ENCODE measurements around the gene GRIK3.

The GRIK3 gene

DNA sequence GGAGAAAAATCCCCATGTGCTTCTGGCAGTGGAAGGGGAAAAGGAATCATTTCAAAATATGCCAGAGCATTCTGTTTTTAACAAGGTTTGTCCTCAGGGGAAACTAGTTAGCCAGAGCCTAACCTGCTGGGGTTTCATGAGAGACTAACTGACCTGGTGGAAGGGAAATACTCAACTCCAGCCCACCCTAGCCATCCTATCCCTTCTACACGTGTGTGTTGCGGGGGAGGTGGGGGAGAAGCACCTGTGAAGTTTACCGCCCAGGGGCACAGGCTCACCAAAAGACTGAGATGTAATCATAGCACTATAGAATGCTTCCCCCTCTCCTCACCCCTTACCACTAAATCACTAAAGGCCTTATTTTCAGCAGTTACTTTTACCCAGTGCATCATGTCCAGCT, 139.5 kb downstream of the GRIK3 start (continued):
- TF ChIP-seq, protein P1, sequence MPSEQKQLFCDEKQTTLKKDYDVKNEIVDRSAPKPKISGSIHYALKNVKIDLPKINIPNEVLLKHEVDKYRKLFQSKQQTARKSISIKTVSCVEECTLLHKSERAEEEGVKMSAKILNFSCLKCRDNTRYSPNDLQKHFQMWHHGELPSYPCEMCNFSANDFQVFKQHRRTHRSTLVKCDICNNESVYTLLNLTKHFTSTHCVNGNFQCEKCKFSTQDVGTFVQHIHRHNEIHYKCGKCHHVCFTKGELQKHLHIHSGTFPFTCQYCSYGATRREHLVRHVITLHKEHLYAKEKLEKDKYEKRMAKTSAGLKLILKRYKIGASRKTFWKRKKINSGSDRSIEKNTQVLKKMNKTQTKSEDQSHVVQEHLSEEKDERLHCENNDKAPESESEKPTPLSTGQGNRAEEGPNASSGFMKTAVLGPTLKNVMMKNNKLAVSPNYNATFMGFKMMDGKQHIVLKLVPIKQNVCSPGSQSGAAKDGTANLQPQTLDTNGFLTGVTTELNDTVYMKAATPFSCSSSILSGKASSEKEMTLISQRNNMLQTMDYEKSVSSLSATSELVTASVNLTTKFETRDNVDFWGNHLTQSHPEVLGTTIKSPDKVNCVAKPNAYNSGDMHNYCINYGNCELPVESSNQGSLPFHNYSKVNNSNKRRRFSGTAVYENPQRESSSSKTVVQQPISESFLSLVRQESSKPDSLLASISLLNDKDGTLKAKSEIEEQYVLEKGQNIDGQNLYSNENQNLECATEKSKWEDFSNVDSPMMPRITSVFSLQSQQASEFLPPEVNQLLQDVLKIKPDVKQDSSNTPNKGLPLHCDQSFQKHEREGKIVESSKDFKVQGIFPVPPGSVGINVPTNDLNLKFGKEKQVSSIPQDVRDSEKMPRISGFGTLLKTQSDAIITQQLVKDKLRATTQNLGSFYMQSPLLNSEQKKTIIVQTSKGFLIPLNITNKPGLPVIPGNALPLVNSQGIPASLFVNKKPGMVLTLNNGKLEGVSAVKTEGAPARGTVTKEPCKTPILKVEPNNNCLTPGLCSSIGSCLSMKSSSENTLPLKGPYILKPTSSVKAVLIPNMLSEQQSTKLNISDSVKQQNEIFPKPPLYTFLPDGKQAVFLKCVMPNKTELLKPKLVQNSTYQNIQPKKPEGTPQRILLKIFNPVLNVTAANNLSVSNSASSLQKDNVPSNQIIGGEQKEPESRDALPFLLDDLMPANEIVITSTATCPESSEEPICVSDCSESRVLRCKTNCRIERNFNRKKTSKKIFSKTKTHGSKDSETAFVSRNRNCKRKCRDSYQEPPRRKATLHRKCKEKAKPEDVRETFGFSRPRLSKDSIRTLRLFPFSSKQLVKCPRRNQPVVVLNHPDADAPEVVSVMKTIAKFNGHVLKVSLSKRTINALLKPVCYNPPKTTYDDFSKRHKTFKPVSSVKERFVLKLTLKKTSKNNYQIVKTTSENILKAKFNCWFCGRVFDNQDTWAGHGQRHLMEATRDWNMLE (tag by site-specific recombination; conservative IDR thresholded peaks at IDR 0.05; ENCODE audit: low read depth), result no peak
- TF ChIP-seq ZNF664 (tag by site-specific recombination; IDR thresholded peaks at IDR 0.05), result no peak
- TF ChIP-seq ZNF202 (tag by site-specific recombination; IDR thresholded peaks at IDR 0.05; ENCODE audit: borderline replicate concordance), result no peak
- no peak for TF ChIP-seq ZNF510 (tag by site-specific recombination; IDR thresholded peaks at IDR 0.05; ENCODE audit: insufficient replicate concordance)
- no peak for TF ChIP-seq ZNF266 (tag by site-specific recombination; IDR thresholded peaks at IDR 0.05; ENCODE audit: low read depth)
- TF ChIP-seq ZNF211 (tag by site-specific recombination; IDR thresholded peaks at IDR 0.05; ENCODE audit: low read depth), result no peak
- TF ChIP-seq, protein P2, sequence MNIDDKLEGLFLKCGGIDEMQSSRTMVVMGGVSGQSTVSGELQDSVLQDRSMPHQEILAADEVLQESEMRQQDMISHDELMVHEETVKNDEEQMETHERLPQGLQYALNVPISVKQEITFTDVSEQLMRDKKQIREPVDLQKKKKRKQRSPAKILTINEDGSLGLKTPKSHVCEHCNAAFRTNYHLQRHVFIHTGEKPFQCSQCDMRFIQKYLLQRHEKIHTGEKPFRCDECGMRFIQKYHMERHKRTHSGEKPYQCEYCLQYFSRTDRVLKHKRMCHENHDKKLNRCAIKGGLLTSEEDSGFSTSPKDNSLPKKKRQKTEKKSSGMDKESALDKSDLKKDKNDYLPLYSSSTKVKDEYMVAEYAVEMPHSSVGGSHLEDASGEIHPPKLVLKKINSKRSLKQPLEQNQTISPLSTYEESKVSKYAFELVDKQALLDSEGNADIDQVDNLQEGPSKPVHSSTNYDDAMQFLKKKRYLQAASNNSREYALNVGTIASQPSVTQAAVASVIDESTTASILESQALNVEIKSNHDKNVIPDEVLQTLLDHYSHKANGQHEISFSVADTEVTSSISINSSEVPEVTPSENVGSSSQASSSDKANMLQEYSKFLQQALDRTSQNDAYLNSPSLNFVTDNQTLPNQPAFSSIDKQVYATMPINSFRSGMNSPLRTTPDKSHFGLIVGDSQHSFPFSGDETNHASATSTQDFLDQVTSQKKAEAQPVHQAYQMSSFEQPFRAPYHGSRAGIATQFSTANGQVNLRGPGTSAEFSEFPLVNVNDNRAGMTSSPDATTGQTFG (tag by site-specific recombination; IDR thresholded peaks at IDR 0.05; ENCODE audit: borderline replicate concordance), result no peak
- no peak for TF ChIP-seq ZNF132 (tag by site-specific recombination; IDR thresholded peaks at IDR 0.05; ENCODE audit: borderline replicate concordance)

DNA sequence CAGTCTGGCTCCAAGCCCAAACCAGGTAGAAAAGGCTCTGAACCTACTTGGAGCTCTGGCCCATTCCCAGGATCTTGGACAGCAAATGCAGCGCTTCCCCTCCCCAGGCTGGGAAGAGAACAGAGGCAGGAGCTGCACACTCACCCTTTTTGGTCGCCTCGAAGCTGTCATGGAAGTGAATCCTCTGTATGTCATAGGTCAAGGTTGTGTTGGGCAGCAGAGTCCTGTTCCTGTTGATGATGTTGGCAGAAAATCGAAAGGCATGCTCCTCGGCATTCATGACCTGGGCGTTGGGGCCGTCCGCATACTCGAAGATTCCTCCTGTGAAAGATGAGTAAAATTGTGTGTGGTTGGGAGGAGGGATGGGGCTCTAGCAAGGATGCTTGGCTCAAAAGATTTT, 143.5 kb downstream of the GRIK3 start:
- TF ChIP-seq ZNF121 (tag by site-specific recombination; IDR thresholded peaks at IDR 0.05), result no peak
- ChIA-PET POLR2A (no interaction called here), CTCF (no interaction called here)
- Histone ChIP-seq H3K4me3 (ENCODE audit: low read depth, low read length) (no peak overlapping the region), H3K9me3 (ENCODE audit: control insufficient read depth, insufficient read depth, low read depth, low read length) (no peaks in the 10 kb centered on the region), H3K36me3 (ENCODE audit: control insufficient read depth in 2 of 2, insufficient read depth in 1 of 2, low read length in 2 of 2) (no peaks in the 10 kb centered on the region), H3K4me1 (ENCODE audit: control insufficient read depth, insufficient read depth, low read length) (no peaks in the 10 kb centered on the region), H3K27ac (ENCODE audit: extremely low read depth, low read depth, low read length) (no peak overlapping the region)

DNA sequence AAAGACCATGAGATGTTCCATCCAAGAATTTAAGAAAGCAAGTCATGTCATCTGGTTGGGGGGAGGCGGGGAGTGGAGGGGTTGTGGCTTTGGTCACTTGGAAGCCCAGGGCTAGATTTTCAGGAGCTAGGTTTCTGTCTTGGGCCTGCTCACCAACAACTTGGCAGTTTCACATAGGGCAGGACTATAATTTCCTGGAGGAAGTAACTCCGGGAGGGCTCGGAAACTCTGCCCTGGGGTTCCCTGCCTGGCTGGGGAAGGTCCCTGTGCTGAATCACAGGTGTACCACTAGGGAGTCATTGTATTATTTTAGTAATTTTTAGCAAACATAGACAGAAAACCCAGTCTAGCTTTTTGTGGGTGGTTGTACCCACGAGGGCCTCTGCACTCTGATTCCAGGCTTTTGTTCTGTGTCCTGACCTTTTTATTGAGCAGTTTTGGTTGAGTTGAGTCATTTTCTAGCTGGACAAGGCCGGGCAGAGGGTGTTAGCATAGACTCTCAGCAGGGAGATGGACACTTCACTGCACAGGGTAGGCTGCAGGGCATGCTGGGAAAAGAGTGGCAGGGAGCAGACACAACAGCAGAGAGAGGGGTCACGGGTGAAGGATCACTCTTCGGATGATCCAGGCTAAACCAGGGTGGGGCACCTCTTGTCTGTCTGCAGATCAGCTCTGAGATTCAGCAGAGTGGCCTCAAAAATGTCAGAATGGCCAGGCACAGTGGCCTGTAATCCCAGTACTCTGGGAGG, 144.7 kb downstream of the GRIK3 start:
- Histone ChIP-seq H3K27ac (ENCODE audit: extremely low read depth, low read depth, low read length) (no peak overlapping the region), H3K36me3 (ENCODE audit: control insufficient read depth in 2 of 2, insufficient read depth in 1 of 2, low read length in 2 of 2) (no peaks in the 10 kb centered on the region), H3K4me1 (ENCODE audit: control insufficient read depth, insufficient read depth, low read length) (no peaks in the 10 kb centered on the region), H3K9me3 (ENCODE audit: control insufficient read depth, insufficient read depth, low read depth, low read length) (no peaks in the 10 kb centered on the region), H3K4me3 (ENCODE audit: low read depth, low read length) (no peak overlapping the region)
- CTCF ChIA-PET, result interaction anchor here (0.9 kb wide), 1 partner anchor 280 kb away, joined by 3 read pairs; no protein-coding TSS in a partner anchor
- POLR2A ChIA-PET, result no interaction called here
- TF ChIP-seq, protein P3, sequence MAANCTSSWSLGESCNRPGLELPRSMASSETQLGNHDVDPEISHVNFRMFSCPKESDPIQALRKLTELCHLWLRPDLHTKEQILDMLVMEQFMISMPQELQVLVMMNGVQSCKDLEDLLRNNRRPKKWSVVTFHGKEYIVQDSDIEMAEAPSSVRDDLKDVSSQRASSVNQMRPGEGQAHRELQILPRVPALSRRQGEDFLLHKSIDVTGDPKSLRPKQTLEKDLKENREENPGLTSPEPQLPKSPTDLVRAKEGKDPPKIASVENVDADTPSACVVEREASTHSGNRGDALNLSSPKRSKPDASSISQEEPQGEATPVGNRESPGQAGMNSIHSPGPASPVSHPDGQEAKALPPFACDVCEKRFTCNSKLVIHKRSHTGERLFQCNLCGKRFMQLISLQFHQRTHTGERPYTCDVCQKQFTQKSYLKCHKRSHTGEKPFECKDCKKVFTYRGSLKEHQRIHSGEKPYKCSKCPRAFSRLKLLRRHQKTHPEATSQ (tag by site-specific recombination; IDR thresholded peaks at IDR 0.05), result no peak
- TF ChIP-seq SETDB1 (IDR thresholded peaks at IDR 0.05; ENCODE audit: insufficient read length, low read length) (no peak), HOXC10 (CRISPR knock-in tag; IDR thresholded peaks at IDR 0.05) (no peak), FEZF1 (tag by site-specific recombination; IDR thresholded peaks at IDR 0.05) (no peak), ZNF19 (tag by site-specific recombination; IDR thresholded peaks at IDR 0.05; ENCODE audit: low read depth) (no peak), ZNF48 (tag by site-specific recombination; IDR thresholded peaks at IDR 0.05) (no peak), OVOL3 (tag by site-specific recombination; IDR thresholded peaks at IDR 0.05) (no peak), ZNF416 (tag by site-specific recombination; IDR thresholded peaks at IDR 0.05) (no peak), ZNF223 (tag by site-specific recombination; IDR thresholded peaks at IDR 0.05) (no peak), EGR2 (tag by site-specific recombination; IDR thresholded peaks at IDR 0.05; ENCODE audit: low read depth) (no peak)
- TF ChIP-seq, protein P4, sequence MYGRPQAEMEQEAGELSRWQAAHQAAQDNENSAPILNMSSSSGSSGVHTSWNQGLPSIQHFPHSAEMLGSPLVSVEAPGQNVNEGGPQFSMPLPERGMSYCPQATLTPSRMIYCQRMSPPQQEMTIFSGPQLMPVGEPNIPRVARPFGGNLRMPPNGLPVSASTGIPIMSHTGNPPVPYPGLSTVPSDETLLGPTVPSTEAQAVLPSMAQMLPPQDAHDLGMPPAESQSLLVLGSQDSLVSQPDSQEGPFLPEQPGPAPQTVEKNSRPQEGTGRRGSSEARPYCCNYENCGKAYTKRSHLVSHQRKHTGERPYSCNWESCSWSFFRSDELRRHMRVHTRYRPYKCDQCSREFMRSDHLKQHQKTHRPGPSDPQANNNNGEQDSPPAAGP (tag by site-specific recombination; IDR thresholded peaks at IDR 0.05), result no peak
- TF ChIP-seq, protein P5, sequence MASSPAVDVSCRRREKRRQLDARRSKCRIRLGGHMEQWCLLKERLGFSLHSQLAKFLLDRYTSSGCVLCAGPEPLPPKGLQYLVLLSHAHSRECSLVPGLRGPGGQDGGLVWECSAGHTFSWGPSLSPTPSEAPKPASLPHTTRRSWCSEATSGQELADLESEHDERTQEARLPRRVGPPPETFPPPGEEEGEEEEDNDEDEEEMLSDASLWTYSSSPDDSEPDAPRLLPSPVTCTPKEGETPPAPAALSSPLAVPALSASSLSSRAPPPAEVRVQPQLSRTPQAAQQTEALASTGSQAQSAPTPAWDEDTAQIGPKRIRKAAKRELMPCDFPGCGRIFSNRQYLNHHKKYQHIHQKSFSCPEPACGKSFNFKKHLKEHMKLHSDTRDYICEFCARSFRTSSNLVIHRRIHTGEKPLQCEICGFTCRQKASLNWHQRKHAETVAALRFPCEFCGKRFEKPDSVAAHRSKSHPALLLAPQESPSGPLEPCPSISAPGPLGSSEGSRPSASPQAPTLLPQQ (tag by site-specific recombination; IDR thresholded peaks at IDR 0.05), result no peak
